Measurements from ENCODE around the gene GARNL3. TPM values are rescaled to one million over a fixed set of nuclear protein-coding genes. Genes with fewer than 3 reads are reported as not detected.

Gene GARNL3
- total RNA-seq, 1 donor from 2014 or later: 22.9 TPM

DNA sequence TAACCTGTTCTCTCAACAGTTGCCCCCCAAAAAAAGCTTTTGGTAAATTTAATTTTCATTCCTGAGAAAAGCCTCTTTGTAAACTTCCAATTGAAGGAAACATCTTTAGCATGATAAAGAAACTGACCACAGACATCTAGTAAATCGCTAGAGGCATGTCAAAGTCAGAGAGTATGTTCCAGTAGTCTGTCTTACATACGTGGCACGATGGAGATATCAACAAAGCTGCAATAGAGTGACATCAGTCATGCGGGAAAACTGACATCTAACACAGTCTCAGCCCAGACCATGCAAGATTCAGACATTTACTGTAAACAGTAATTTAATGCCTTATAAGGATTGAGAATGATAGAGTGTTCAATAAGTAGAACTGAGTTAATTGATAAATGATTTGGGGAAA, 45.1 kb downstream of the GARNL3 start:
- peaks cover 13% of the 10 kb centered on the region for H3K36me3 ChIP-seq
- no peak overlapping the region for H3K4me3 ChIP-seq
- TF ChIP-seq, protein P1, sequence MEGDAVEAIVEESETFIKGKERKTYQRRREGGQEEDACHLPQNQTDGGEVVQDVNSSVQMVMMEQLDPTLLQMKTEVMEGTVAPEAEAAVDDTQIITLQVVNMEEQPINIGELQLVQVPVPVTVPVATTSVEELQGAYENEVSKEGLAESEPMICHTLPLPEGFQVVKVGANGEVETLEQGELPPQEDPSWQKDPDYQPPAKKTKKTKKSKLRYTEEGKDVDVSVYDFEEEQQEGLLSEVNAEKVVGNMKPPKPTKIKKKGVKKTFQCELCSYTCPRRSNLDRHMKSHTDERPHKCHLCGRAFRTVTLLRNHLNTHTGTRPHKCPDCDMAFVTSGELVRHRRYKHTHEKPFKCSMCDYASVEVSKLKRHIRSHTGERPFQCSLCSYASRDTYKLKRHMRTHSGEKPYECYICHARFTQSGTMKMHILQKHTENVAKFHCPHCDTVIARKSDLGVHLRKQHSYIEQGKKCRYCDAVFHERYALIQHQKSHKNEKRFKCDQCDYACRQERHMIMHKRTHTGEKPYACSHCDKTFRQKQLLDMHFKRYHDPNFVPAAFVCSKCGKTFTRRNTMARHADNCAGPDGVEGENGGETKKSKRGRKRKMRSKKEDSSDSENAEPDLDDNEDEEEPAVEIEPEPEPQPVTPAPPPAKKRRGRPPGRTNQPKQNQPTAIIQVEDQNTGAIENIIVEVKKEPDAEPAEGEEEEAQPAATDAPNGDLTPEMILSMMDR (IDR thresholded peaks at IDR 0.05; ENCODE audit: borderline replicate concordance): no peak
- DNase-seq: no peak
- intact Hi-C loops (cut with micrococcal nuclease): loop anchor here (10.0 kb wide), 1 partner anchor 85 kb away; no protein-coding TSS in a partner anchor
- H3K9me3 ChIP-seq (replicated peaks): no peaks in the 10 kb centered on the region
- H3K27me3 ChIP-seq (ENCODE audit: low read depth): no peaks in the 10 kb centered on the region
- H3K27ac ChIP-seq (replicated peaks): peak overlapping the region; percentile 64
- peaks cover 52% of the 10 kb centered on the region for H3K4me1 ChIP-seq

DNA sequence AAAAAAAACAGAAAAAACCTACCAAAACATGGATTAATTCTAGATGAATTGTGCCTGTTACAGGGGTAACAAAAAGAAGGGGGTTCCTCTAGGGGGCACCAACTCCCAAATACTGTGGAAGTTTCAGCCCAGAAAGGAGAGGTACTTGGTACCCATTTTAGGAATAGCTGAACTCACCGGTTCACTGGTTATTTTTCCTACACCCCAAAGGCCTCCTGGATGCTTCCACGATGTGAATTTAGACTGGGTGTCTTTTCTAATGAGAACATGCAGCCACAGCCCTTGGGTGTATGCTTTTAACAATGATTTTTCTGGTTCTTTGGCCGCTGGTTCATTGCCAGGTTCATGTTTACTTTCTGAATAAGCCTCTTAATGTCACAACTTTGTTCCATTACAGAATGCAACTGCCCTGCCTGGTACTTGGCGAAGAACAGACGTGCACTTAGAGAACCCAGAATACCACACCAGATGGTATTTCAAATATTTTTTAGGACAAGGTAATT, 46.7 kb downstream of the GARNL3 start:
- peaks cover 68% of the 10 kb centered on the region for H3K4me1 ChIP-seq
- peaks cover 13% of the 10 kb centered on the region for H3K36me3 ChIP-seq
- TF ChIP-seq, protein P1 (IDR thresholded peaks at IDR 0.05; ENCODE audit: borderline replicate concordance): peak; percentile 62
- intact Hi-C loops (cut with micrococcal nuclease): no loop called here
- DNase-seq: no peak
- H3K27me3 ChIP-seq (ENCODE audit: low read depth): no peaks in the 10 kb centered on the region
- H3K27ac ChIP-seq (replicated peaks): peak overlapping the region; percentile 84
- no peak overlapping the region for H3K4me3 ChIP-seq
- H3K9me3 ChIP-seq (replicated peaks): no peaks in the 10 kb centered on the region

DNA sequence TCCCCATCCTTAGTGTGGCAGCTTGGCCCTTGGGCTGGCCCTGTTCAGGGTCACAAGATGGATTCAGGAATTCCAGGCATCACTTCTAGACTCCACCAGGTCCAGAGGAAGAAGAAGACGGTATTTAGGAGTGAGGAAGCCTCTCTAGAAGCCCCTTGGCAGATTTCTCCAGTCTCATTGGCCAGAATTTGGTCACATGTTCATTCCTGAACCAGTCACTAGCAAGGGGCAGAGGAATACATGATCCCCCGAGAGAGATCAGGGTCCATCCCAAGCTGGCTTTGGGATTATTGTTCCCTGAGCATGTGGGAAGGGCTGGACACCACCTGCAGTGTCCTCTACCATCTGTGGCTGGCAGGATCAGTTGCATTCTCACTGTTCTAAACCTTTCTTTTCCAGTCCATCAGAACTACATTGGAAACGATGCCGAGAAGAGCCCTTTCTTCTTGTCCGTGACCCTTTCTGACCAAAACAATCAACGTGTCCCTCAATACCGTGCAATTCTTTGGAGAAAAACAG, 48.5 kb downstream of the GARNL3 start:
- no peak for DNase-seq
- H3K27ac ChIP-seq (replicated peaks): peak overlapping the region; percentile 11
- H3K27me3 ChIP-seq (ENCODE audit: low read depth): no peaks in the 10 kb centered on the region
- peaks cover 13% of the 10 kb centered on the region for H3K36me3 ChIP-seq
- no peaks in the 10 kb centered on the region for H3K9me3 ChIP-seq (replicated peaks)
- H3K4me3 ChIP-seq: no peak overlapping the region
- intact Hi-C loops (cut with micrococcal nuclease): no loop called here
- peaks cover 72% of the 10 kb centered on the region for H3K4me1 ChIP-seq
- TF ChIP-seq, protein P1 (IDR thresholded peaks at IDR 0.05; ENCODE audit: borderline replicate concordance): no peak

DNA sequence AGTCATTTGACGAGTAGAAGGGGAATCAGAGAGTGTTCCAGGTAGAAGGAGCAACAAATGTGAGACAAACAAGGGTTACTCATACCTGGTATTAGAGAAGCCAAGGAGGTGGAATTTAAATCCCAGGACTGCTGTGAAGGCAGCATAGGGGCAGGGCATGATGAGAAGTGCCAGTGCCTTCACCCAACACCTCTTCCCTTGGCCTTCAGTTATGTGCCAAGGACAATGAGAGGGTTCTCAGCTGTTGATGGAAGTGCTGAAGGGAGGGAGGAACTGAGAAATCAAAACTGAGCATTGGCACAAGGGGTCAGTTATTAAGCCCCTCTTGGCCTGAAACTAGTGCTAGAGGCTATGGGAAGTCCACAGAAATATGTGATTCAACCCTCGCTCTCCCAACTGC, 50.3 kb downstream of the GARNL3 start:
- DNase-seq: no peak
- Histone ChIP-seq H3K4me1 (peaks cover 70% of the 10 kb centered on the region), H3K36me3 (peaks cover 13% of the 10 kb centered on the region), H3K27ac (replicated peaks) (peak overlapping the region; percentile 75), H3K9me3 (replicated peaks) (no peaks in the 10 kb centered on the region), H3K27me3 (ENCODE audit: low read depth) (no peaks in the 10 kb centered on the region), H3K4me3 (no peak overlapping the region)
- intact Hi-C loops (cut with micrococcal nuclease): no loop called here
- TF ChIP-seq, protein P1 (IDR thresholded peaks at IDR 0.05; ENCODE audit: borderline replicate concordance): no peak

DNA sequence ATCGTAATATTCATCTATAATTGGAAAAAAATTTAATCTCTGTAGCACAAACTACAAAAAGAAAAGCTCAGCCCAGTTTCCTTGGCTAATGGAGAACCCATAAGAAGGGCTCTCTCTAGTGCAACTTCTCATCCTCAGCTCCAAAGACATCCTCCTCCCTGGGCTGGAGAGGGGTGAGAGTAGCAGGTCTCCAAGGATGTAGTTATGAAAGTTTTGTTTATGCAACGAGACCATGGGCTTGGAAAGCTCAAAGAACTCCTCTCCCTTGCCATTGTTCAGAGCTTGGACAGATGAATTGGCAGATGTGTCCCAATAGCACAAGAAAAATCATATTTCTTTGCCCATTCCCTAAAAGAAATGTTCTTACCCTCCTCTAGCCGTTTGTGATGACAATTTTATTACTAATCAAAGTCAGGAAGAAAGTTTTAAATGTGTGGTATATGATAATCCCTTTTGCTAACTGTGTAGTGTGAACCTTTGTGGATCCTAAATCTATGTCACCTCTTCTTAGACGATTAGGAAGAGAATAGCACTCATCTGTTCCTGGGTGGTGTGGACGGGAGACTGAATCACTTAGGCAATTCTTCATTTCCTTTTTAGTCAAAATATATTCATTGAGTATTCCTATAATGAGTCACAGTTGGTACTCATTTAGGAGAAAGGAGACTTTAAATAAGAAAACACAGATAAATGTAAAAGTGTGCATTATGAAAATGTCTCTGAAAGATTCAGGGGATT, 52.2 kb downstream of the GARNL3 start:
- DNase-seq: no peak
- intact Hi-C loops (cut with micrococcal nuclease): no loop called here
- Histone ChIP-seq H3K4me3 (no peak overlapping the region), H3K27me3 (ENCODE audit: low read depth) (no peaks in the 10 kb centered on the region), H3K36me3 (peaks cover 13% of the 10 kb centered on the region), H3K4me1 (peaks cover 62% of the 10 kb centered on the region), H3K27ac (replicated peaks) (no peak overlapping the region), H3K9me3 (replicated peaks) (no peaks in the 10 kb centered on the region)
- TF ChIP-seq, protein P1 (IDR thresholded peaks at IDR 0.05; ENCODE audit: borderline replicate concordance): no peak

Data from left ventricle myocardium inferior (tissue), 1 donor.